OCI-LY3 (cell line): ENCODE measurements around the gene KDM2A.

ENCODE experiments used
- CTCF ChIP-seq: fragments of 200-600, 300-600 bp; sonication (generic); IDR thresholded peaks from 2 replicates; pipeline ENCODE4 v1.5.1; 2014; ENCODE audit warnings: antibody characterized with exemption, low read length, low read depth
- EZH2phosphoT487 ChIP-seq: fragments of 200-600 bp; shearing (Covaris generic); IDR thresholded peaks from 2 replicates; pipeline ENCODE4 v1.6.1; 2018; ENCODE audit warnings: antibody characterized with exemption, mixed run types, low read depth

GRCh38 chr11:67138922-67139321, 19.9 kb downstream of the KDM2A start:
- no peak for TF ChIP-seq CTCF
- no peak for TF ChIP-seq EZH2phosphoT487
